ENCODE measurements around the gene EFNA2. TPM values are rescaled to one million over a fixed set of nuclear protein-coding genes. Genes with fewer than 3 reads are reported as not detected.
A peak's percentile ranks its signal among the peaks of the same experiment; 100 is the strongest.

Gene EFNA2
- total RNA-seq, 6 experiments from 2014 or later, result 4.2 to 10.3 (median 5.6) TPM

GRCh38 chr19:1274081-1274851, 11.4 kb upstream of the EFNA2 start:
- intact Hi-C loops (cut with DNase I), result no loop called here
- H3K36me3 ChIP-seq, result peaks cover 10 to 47% (median 28%) of the 10 kb centered on the region in 4 donors
- no peaks in the 10 kb centered on the region for H3K9me3 ChIP-seq
- H3K4me3 ChIP-seq, result peak overlapping the region; percentile 57 to 72 (median 70)
- DNase-seq, result no peak
- no peak for ATAC-seq
- WGBS (ENCODE audit: insufficient coverage, low coverage, low lambda C conversion rate, missing lambda C conversion rate), result 80% methylated on average over 4 of the region's 46 CpGs
- TF ChIP-seq POLR2A (IDR thresholded peaks at IDR 0.05) (no peak), CTCF (IDR thresholded peaks at IDR 0.05) (no peak)
- H3K27me3 ChIP-seq, result no peaks in the 10 kb centered on the region
- peaks cover 0 to 60% (median 25%) of the 10 kb centered on the region in 4 donors for H3K4me1 ChIP-seq
- H3K27ac ChIP-seq, result peak overlapping the region in 2 of 3 donors; percentile 84 to 97

DNA sequence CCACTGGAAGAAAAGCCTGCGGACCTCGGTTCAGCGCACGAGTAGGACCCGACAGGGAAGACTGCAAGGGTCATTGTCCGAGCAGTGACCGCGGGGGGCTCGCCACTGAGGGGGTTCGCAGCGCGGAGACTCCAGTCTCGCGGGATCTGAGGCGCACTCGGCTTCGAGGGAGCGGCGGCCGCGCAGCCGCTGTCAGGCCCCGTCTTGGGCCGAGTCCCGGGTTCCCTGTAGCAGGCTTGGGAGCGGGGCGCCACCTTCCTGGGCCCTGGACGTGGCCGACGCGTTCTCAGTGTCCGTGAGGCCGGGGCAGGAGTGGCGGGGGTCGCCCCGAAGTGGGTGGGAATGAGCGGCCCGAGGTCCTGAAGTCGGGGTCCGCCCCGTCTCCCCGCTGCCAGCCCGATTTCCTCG, 10.8 kb upstream of the EFNA2 start:
- TF ChIP-seq POLR2A (IDR thresholded peaks at IDR 0.05), result no peak
- no peak for TF ChIP-seq CTCF (IDR thresholded peaks at IDR 0.05)
- Histone ChIP-seq H3K36me3 (peaks cover 10 to 49% (median 30%) of the 10 kb centered on the region in 4 donors), H3K27me3 (no peaks in the 10 kb centered on the region), H3K4me3 (peak overlapping the region; percentile 57 to 72 (median 70)), H3K4me1 (peaks cover 0 to 60% (median 25%) of the 10 kb centered on the region in 4 donors), H3K9me3 (no peaks in the 10 kb centered on the region), H3K27ac (peak overlapping the region; percentile 84 to 97 (median 95))
- DNase-seq, result no peak
- WGBS (ENCODE audit: insufficient coverage, low coverage, low lambda C conversion rate, missing lambda C conversion rate), result 19% methylated on average over 13 of the region's 44 CpGs
- peak in 3 of 4 donors; percentile 1 for ATAC-seq
- intact Hi-C loops (cut with DNase I), result loop anchor here in 1 of 2 donors (5.0 kb wide), 1 partner anchor 122 kb away; no protein-coding TSS in a partner anchor

DNA sequence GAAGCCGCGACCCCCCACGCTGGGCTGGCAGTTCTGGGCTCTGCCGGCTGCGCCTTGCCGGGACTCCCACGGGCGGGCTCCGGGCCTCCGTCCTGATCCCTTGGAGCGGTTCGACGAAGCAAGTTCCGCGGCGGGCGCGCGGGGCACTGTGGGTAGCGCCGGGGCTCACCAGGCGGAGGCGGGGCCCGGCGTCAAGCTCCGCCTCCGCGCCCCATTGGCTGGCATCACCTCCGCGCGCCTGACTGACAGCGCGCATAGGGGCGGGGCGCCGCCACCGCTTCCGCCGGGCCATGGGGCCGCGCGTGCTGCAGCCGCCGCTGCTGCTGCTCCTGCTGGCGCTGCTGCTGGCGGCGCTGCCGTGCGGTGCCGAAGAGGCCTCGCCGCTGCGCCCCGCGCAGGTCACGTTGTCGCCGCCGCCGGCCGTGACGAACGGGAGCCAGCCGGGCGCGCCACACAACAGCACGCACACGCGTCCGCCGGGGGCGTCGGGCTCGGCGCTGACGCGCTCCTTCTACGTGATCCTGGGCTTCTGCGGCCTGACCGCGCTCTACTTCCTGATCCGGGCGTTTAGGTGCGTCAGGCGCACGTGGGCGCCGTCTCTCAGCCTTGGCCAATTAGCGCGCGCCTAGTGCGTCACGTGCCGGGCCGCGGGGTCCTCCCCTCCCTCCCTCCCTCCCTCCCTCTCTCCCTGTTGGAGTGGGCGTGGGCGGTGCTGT, 10.3 kb upstream of the EFNA2 start, which contains the start of gene FAM174C:
FAM174C (plus strand) TSS at position 271 of the 716 bp plus-strand sequence; CDS start at position 291, 20 bp downstream.
- peak; percentile 65 to 86 (median 76) for ATAC-seq
- peak within 1 kb of the TSS; percentile 57 to 72 (median 70) for H3K4me3 ChIP-seq
- H3K27me3 ChIP-seq, result no peaks in the 10 kb centered on the region
- TF ChIP-seq CTCF (IDR thresholded peaks at IDR 0.05) (peak in 1 of 4 donors; percentile 5), POLR2A (IDR thresholded peaks at IDR 0.05) (peak; percentile 93)
- peaks cover 0 to 55% (median 23%) of the 10 kb centered on the region in 4 donors for H3K4me1 ChIP-seq
- DNase-seq, result peak; percentile 96 to 97 (median 97)
- peaks cover 10 to 49% (median 30%) of the 10 kb centered on the region in 4 donors for H3K36me3 ChIP-seq
- intact Hi-C loops (cut with DNase I), result loop anchor here in 1 of 2 donors (5.0 kb wide), 1 partner anchor 122 kb away; no protein-coding TSS in a partner anchor
- H3K27ac ChIP-seq, result peak within 1 kb of the TSS; percentile 84 to 97 (median 95)
- no peaks in the 10 kb centered on the region for H3K9me3 ChIP-seq
- WGBS (ENCODE audit: insufficient coverage, low coverage, low lambda C conversion rate, missing lambda C conversion rate), result 0% methylated on average over 6 of the region's 98 CpGs

DNA sequence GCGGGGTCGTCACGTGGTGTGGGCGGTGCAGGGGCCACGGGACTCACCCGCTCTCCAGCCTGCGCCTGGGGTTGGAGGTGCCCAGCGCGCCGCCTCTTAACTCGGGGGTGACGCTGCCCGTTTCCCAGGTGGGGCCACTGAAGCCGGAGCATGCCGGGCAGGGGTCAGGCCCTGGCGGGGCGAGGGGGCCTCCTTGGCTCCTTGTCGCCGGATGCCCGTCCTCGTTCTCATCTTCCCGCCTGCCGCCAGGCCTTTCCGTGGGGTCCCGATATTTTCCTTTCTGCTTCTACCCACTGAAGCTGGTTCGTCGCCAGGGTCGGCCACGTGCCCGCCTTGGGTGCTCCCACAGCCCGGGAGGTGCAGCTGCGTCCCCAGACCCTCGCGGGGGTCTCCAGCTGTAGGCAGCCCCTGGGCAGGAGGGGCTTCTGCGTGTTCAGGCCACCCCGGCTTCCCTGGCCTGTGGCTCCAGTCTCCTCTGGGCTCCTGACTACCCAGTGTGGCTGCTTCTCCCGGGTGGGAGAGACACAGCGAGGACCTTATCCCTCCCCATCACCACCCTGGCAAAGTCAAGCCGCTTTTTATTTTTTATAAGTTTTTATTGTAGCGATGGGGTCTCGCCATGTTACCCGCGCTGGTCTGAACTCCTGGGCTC, 9.6 kb upstream of the EFNA2 start:
- 55% methylated on average over 7 of the region's 43 CpGs for WGBS (ENCODE audit: insufficient coverage, low coverage, low lambda C conversion rate, missing lambda C conversion rate)
- Histone ChIP-seq H3K9me3 (no peaks in the 10 kb centered on the region), H3K27me3 (no peaks in the 10 kb centered on the region), H3K4me1 (peaks cover 0 to 49% (median 20%) of the 10 kb centered on the region in 4 donors), H3K27ac (peak overlapping the region; percentile 84 to 97 (median 95)), H3K36me3 (peaks cover 7 to 45% (median 27%) of the 10 kb centered on the region in 4 donors), H3K4me3 (peak overlapping the region; percentile 57 to 72 (median 70))
- DNase-seq, result peak in 1 of 3 donors; percentile 74
- TF ChIP-seq CTCF (IDR thresholded peaks at IDR 0.05) (no peak), POLR2A (IDR thresholded peaks at IDR 0.05) (no peak)
- intact Hi-C loops (cut with DNase I), result loop anchor here in 1 of 2 donors (5.0 kb wide), 1 partner anchor 121 kb away; no protein-coding TSS in a partner anchor
- no peak for ATAC-seq
